CD4-positive, alpha-beta T cell treated with Interleukin-4 for 1 hour (primary cell): ENCODE measurements around the gene TBC1D22B.
"Not testable (repeated sequence)": the region's sequence is repeated elsewhere in the genome, so short reads cannot be mapped to it uniquely, and the experiment has no call there.

Experiments
- DNase-seq, 2 donors: peaks; one replicate each; pipeline ENCODE4 v3.0.0-alpha.2; 2020 to 2022

The TBC1D22B gene

GRCh38 chr6:37304766-37305165 is 47.2 kb downstream of the TBC1D22B start:
- DNase-seq: no peak

GRCh38 chr6:37305841-37306425 is 48.4 kb downstream of the TBC1D22B start:
- DNase-seq: no peak

- no peak for DNase-seq
Observed at GRCh38 chr6:37306624-37307222, 49.2 kb downstream of the TBC1D22B start.

- not testable (repeated sequence) for DNase-seq
Observed at GRCh38 chr6:37307484-37307883, 49.9 kb downstream of the TBC1D22B start.

- DNase-seq: no peak
Observed at GRCh38 chr6:37308069-37308815, 50.7 kb downstream of the TBC1D22B start.

GRCh38 chr6:37309046-37309445 is 51.5 kb downstream of the TBC1D22B start:
- DNase-seq: no peak

- DNase-seq: no peak
Observed at GRCh38 chr6:37309692-37310091, 52.1 kb downstream of the TBC1D22B start.

GRCh38 chr6:37310966-37311365 is 53.4 kb downstream of the TBC1D22B start:
- no peak for DNase-seq

- DNase-seq: no peak
Observed at GRCh38 chr6:37311741-37312473, 54.3 kb downstream of the TBC1D22B start.

GRCh38 chr6:37313723-37314486 is 56.3 kb downstream of the TBC1D22B start:
- no peak for DNase-seq

- DNase-seq: peak; percentile 35 to 44
Observed at GRCh38 chr6:37314487-37315156, 57.0 kb downstream of the TBC1D22B start.

- no peak for DNase-seq
Observed at GRCh38 chr6:37315157-37315515, 57.6 kb downstream of the TBC1D22B start.

GRCh38 chr6:37316071-37316470 is 58.5 kb downstream of the TBC1D22B start:
- no peak for DNase-seq

- DNase-seq: no peak
Observed at GRCh38 chr6:37317312-37318038, 59.9 kb downstream of the TBC1D22B start.

- DNase-seq: no peak
Observed at GRCh38 chr6:37319156-37319555, 61.6 kb downstream of the TBC1D22B start.

GRCh38 chr6:37319856-37320480 is 62.4 kb downstream of the TBC1D22B start:
- no peak for DNase-seq

- no peak for DNase-seq
Observed at GRCh38 chr6:37320646-37321045, 63.1 kb downstream of the TBC1D22B start.

- no peak for DNase-seq
Observed at GRCh38 chr6:37321101-37321500, 63.5 kb downstream of the TBC1D22B start.

- DNase-seq: no peak
Observed at GRCh38 chr6:37321516-37322415, 64.2 kb downstream of the TBC1D22B start.

GRCh38 chr6:37323580-37323979 is 66.0 kb downstream of the TBC1D22B start:
- no peak for DNase-seq
